VCaP (cell line): ENCODE data around the gene CLEC20A.

Source experiments
- H3K27ac ChIP-seq: fragments of 450-650 bp; 2 replicates; pipeline ENCODE4 v1.5.1; 2017
- TF ChIP-seq, protein P1 (sequence below): fragments of 450-650 bp; conservative IDR thresholded peaks from 2 replicates; pipeline ENCODE4 v1.5.1; 2017; ENCODE audit warnings: mild to moderate bottlenecking, moderate library complexity

The CLEC20A gene

DNA sequence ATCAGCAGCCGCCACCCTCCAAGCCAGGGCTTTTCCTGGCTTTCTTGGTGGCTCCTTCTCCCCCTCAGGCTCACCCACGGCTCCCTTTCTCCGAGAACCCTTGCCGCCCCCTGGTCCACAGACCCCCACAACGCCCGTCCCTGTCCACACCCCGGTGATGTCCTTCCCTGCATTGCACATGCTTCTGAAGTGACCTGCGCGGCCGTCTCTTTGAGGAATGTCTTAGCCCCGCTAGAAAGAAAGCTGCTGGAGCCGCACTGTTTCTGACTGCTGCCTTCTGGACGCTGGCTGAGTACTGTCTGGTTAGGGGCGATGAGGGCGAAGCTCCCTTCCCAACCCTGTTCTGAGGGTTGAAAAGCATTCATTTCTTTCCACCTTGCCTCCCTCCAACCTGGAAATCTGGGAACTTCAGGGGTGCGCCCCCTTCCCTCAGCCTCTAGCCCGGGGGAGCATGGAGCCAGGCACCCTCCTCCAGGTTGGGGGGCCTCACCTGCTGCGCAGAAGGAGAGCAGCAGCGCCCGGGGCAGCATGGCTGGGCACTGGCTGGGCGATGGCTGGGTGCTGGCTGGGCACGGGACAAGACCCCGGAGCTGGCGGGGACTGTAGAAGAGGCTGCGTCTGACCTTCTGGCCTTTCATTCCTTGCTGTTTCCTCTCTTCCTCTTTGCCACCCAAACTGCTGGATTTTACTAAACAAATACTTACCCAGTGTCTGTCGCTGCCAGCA, at the start of gene CLEC20A:
CLEC20A (minus strand) TSS at position 555 of the 726 bp plus-strand sequence; CDS start at position 530, 25 bp downstream.
- H3K27ac ChIP-seq = no peak within 1 kb of the TSS
- TF ChIP-seq, protein P1, sequence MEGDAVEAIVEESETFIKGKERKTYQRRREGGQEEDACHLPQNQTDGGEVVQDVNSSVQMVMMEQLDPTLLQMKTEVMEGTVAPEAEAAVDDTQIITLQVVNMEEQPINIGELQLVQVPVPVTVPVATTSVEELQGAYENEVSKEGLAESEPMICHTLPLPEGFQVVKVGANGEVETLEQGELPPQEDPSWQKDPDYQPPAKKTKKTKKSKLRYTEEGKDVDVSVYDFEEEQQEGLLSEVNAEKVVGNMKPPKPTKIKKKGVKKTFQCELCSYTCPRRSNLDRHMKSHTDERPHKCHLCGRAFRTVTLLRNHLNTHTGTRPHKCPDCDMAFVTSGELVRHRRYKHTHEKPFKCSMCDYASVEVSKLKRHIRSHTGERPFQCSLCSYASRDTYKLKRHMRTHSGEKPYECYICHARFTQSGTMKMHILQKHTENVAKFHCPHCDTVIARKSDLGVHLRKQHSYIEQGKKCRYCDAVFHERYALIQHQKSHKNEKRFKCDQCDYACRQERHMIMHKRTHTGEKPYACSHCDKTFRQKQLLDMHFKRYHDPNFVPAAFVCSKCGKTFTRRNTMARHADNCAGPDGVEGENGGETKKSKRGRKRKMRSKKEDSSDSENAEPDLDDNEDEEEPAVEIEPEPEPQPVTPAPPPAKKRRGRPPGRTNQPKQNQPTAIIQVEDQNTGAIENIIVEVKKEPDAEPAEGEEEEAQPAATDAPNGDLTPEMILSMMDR = no peak

DNA sequence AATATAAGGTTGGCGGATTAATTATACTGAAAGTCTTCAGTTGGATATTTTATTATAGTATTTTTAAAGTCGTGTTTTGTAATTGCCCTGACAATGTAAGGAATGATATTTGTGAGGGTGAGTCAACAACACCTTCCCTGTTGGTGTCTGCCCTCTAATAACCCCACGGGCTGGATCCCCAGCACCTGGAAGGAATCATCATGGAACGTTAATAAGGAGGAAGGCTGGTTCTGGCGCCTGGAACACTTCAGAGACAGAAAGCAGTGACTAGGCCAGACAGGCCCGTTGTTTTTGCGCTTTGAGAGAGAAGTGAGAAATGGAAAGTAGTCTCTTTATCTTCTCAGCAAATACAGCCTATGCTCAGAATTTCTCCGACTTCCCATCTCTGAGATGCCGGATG, 47.8 kb upstream of the CLEC20A start:
- no peak overlapping the region for H3K27ac ChIP-seq
- TF ChIP-seq, protein P1 = no peak

DNA sequence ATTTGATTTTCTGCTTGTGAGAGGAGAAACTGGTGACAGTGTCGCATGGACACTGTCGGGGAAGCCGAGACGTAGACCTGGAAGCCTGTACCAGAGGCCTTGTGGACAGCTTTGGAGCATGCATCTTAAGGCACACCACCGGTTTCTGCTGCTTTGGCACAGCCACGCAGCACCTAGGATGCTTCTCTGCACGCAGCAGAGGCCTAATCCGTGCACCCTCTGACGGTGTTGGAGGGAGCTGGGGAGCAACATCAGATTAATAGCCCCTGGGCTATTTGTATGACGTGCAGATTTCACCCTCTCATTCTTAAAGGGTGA, 46.5 kb upstream of the CLEC20A start:
- H3K27ac ChIP-seq = peak overlapping the region; percentile 84
- TF ChIP-seq, protein P1 = no peak

DNA sequence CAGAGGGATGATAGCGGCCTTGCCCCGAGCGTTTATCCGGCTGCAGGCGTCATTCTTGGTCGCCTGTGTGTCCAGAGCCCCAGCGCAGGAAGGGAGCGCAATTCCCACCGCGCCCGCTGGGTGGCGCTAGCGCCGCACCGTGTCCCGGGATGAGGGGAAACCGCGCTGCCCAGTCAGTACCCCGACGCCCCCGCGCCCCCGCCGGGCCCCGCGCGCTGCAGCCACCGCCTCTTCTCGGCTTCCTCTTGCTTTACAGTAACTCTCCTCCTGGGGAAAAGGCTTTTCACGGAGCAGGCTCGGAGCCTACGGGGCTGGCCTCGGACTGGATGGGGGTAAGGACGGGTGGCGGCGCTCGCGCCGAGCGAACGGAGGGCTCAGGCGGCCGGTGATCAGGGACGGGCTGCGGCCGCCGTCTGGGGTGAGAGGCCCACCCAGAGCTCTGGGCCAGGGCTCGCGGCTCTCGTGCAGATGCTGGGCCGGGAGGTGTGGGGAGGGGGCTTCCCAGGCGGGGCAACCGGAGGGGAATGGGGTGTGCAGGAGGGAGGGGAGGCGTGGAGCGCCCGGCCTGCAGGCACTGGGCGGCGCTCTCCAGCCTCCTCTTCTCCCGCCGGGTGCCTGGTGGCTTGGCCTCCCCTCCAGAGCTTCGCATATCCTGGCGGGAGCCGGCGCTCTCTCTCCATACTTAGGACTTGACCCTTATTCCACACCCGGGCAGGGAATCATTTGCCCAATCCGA, 46.0 kb upstream of the CLEC20A start:
- TF ChIP-seq, protein P1 = peak; percentile 98
- peak overlapping the region; percentile 84 for H3K27ac ChIP-seq

DNA sequence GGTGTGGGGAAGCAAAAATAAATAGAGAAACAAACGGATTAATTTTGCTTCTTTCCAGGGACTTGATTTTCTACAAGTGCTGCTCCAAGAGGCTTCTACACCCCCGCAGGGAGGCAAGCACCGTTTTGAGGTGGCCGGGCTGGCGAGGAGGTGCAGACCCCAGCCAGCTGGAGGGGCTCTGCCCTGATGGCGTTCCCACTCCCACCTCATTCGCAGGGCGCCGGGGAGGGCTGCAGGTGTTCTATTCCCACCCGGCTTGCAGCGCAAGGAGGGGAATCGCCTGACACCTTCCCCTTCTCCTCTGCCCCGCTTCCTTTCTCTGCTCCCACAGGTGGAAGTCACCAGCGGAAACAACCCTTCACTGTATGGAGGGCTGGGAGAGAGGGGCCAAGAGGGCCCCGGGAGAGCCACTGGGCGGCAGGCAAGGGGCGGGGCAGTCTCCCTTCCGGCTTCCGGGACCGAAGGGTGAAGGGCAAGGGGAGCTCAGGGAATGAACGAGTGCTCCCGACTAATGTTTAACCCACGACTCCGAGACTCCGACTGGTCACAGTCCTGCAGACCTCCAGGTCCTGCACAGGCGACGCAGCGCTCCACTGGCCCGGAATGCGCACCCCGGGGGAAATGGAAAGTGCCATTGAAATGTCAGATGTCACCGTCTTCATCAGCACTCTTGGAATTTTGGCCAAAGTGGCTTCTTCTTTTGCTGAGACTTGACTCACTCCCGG, 45.2 kb upstream of the CLEC20A start:
- TF ChIP-seq, protein P1 = no peak
- H3K27ac ChIP-seq = peak overlapping the region; percentile 84

DNA sequence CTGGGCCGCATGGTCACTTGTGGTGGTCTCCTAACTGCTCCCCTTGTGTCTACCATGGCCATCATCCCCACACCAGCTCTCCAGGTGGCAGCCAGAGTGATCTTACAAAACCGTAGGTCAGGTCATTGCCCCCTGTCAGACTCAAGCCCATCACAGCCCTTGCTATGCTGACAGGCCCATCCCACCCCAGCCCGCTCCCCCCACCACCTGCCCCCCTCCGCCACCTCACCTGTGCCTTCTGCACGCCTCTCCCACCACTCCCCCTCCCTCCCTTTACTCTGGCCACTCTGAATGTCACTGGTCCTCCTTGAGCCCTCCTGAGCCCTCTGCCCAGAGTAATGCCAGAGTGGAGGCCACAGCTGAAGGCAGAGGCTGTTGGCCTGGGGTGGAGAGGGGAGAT, 44.6 kb upstream of the CLEC20A start:
- peak overlapping the region; percentile 84 for H3K27ac ChIP-seq
- TF ChIP-seq, protein P1 = no peak

DNA sequence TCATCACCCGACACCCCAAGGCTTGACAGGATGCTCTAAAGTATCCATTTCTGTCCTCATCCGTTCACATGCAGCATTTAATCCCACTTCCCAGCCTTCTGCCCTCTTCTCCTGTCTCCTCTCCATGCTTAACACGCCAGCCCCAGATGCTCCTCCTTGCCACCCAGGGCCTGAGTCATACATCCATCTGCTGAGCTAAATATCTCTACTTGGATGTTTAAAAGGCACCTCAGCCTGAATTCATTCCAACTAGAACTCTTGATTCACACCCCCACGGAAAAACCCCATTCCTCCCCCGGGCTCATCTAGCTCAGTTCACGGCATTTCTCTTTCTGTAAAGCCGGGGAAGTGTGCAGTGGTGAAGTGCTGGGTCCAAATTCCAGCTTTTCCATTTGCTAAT, 43.9 kb upstream of the CLEC20A start:
- TF ChIP-seq, protein P1 = no peak
- no peak overlapping the region for H3K27ac ChIP-seq
